WTC11 (cell line): Measurements from ENCODE around the gene RNF44.

Experiments
- ATF1 ChIP-seq: sonication (generic); formaldehyde crosslinking; IDR thresholded peaks from 2 replicates; pipeline ENCODE4 v1.8.1; 2023; ENCODE audit warnings: mild to moderate bottlenecking, moderate library complexity, missing genetic modification reagents
- CBFB ChIP-seq: sonication (generic); formaldehyde crosslinking; IDR thresholded peaks from 2 replicates; pipeline ENCODE4 v1.8.1; 2022; ENCODE audit warnings: mild to moderate bottlenecking, low read depth, missing genetic modification reagents
- CTCF ChIP-seq: fragments of 200-600 bp; IDR thresholded peaks from 2 replicates; pipeline ENCODE4 v1.8.0; 2022; ENCODE audit warnings: antibody characterized with exemption
- JUN ChIP-seq: sonication (generic); formaldehyde crosslinking; IDR thresholded peaks from 2 replicates; pipeline ENCODE4 v1.8.0; 2023; ENCODE audit warnings: mild to moderate bottlenecking, missing genetic modification reagents
- RELA ChIP-seq: sonication (generic); formaldehyde crosslinking; IDR thresholded peaks from 2 replicates; pipeline ENCODE4 v1.8.1; 2022; ENCODE audit warnings: missing genetic modification reagents, mild to moderate bottlenecking, borderline replicate concordance
- SP1 ChIP-seq: sonication (generic); formaldehyde crosslinking; conservative IDR thresholded peaks from 2 replicates; pipeline ENCODE4 v1.8.1; 2022; ENCODE audit warnings: missing genetic modification reagents
- ZBTB21 ChIP-seq: sonication (generic); formaldehyde crosslinking; IDR thresholded peaks from 2 replicates; pipeline ENCODE4 v1.8.1; 2023; ENCODE audit warnings: mild to moderate bottlenecking, missing genetic modification reagents, borderline replicate concordance
- ZNF121 ChIP-seq: sonication (generic); formaldehyde crosslinking; IDR thresholded peaks from 2 replicates; pipeline ENCODE4 v1.8.0; 2023; ENCODE audit warnings: missing genetic modification reagents
- ZNF281 ChIP-seq: sonication (generic); formaldehyde crosslinking; IDR thresholded peaks from 2 replicates; pipeline ENCODE4 v1.8.0; 2023; ENCODE audit warnings: mild to moderate bottlenecking, missing genetic modification reagents

- no peak for TF ChIP-seq ZBTB21
- TF ChIP-seq CTCF = no peak
- no peak for TF ChIP-seq ZNF121
- no peak for TF ChIP-seq JUN (CRISPR knock-in tag)
- TF ChIP-seq ATF1 (CRISPR knock-in tag) = no peak
- TF ChIP-seq SP1 (CRISPR knock-in tag) = no peak
- TF ChIP-seq CBFB (CRISPR knock-in tag) = no peak
- TF ChIP-seq ZNF281 (CRISPR knock-in tag) = no peak
- TF ChIP-seq RELA (CRISPR knock-in tag) = no peak
Measured at GRCh38 chr5:176497852-176498251, 39.4 kb downstream of the RNF44 start.
